SK-N-MC (cell line): Measurements from ENCODE around the gene TLE7.

Source experiments
- DNase-seq: peaks from one replicate; pipeline ENCODE4 v3.0.0-alpha.2; 2011; ENCODE audit warnings: low read depth, low spot score
- H3K27ac ChIP-seq: fragments of 200-600 bp; sonication (generic); 2 replicates; pipeline ENCODE4 v1.5.1; 2016; ENCODE audit warnings: mixed run types
- H3K36me3 ChIP-seq: fragments of 200-600 bp; sonication (generic); 2 replicates; pipeline ENCODE4 v1.6.1; 2017; ENCODE audit warnings: antibody characterized with exemption, low read length, mixed read lengths; ENCODE audit not compliant: insufficient read depth
- H3K4me3 ChIP-seq: fragments of 200-600 bp; sonication (generic); 2 replicates; pipeline ENCODE4 v1.5.1; 2016
- H3K9ac ChIP-seq: fragments of 200-600 bp; sonication (generic); 2 replicates; pipeline ENCODE4 v1.8.0; 2017; ENCODE audit warnings: mixed run types, mixed read lengths; ENCODE audit not compliant: insufficient read length
- H3K9me3 ChIP-seq: fragments of 200-600 bp; sonication (generic); 2 replicates; pipeline ENCODE4 v1.6.1; 2017; ENCODE audit warnings: low read depth, mild to moderate bottlenecking, antibody characterized with exemption, low read length, moderate library complexity, mixed read lengths
- EZH2 ChIP-seq: fragments of 200-600 bp; sonication (generic); IDR thresholded peaks from one replicate; pipeline ENCODE4 v1.6.1; 2017; ENCODE audit warnings: antibody characterized with exemption
- FOXP2 ChIP-seq: optimal IDR thresholded peaks from 2 replicates; pipeline ENCODE3; 2011; ENCODE audit warnings: mild to moderate bottlenecking, moderate library complexity; ENCODE audit not compliant: insufficient read depth; ENCODE audit errors: extremely low read length, control extremely low read depth
- POLR2AphosphoS5 ChIP-seq: IDR thresholded peaks from 2 replicates; pipeline ENCODE4 v1.6.1; 2012; ENCODE audit warnings: mild to moderate bottlenecking, low read depth, low read length, borderline replicate concordance

Gene TLE7

GRCh38 chr16:71407731-71408130, 34.1 kb downstream of the TLE7 start:
- Histone ChIP-seq H3K9me3 (no peaks in the 10 kb centered on the region), H3K27ac (no peak overlapping the region), H3K36me3 (no peaks in the 10 kb centered on the region), H3K4me3 (no peak overlapping the region), H3K9ac (no peak overlapping the region)
- TF ChIP-seq POLR2AphosphoS5 (no peak), FOXP2 (no peak), EZH2 (no peak)
- DNase-seq = no peak

GRCh38 chr16:71406724-71407123, 35.1 kb downstream of the TLE7 start:
- no peak overlapping the region for H3K4me3 ChIP-seq
- no peaks in the 10 kb centered on the region for H3K36me3 ChIP-seq
- no peak for DNase-seq
- no peak for TF ChIP-seq EZH2
- no peaks in the 10 kb centered on the region for H3K9me3 ChIP-seq
- no peak overlapping the region for H3K27ac ChIP-seq
- no peak overlapping the region for H3K9ac ChIP-seq

GRCh38 chr16:71406316-71406715, 35.5 kb downstream of the TLE7 start:
- TF ChIP-seq EZH2 (no peak), POLR2AphosphoS5 (no peak), FOXP2 (no peak)
- no peak overlapping the region for H3K9ac ChIP-seq
- no peak overlapping the region for H3K4me3 ChIP-seq

GRCh38 chr16:71404364-71404763, 37.5 kb downstream of the TLE7 start:
- no peak for DNase-seq
- Histone ChIP-seq H3K4me3 (no peak overlapping the region), H3K27ac (no peak overlapping the region), H3K9me3 (no peaks in the 10 kb centered on the region), H3K9ac (no peak overlapping the region), H3K36me3 (no peaks in the 10 kb centered on the region)
- TF ChIP-seq FOXP2 (no peak), POLR2AphosphoS5 (no peak), EZH2 (no peak)

More at GRCh38 chr16:71406316-71406715, 35.5 kb downstream of the TLE7 start:
- no peaks in the 10 kb centered on the region for H3K9me3 ChIP-seq
- DNase-seq = no peak
- H3K27ac ChIP-seq = no peak overlapping the region
- no peaks in the 10 kb centered on the region for H3K36me3 ChIP-seq

- Histone ChIP-seq H3K9ac (no peak overlapping the region), H3K36me3 (no peaks in the 10 kb centered on the region), H3K27ac (no peak overlapping the region), H3K4me3 (no peak overlapping the region), H3K9me3 (no peaks in the 10 kb centered on the region)
- DNase-seq = no peak
- no peak for TF ChIP-seq FOXP2
- TF ChIP-seq EZH2 = no peak
- no peak for TF ChIP-seq POLR2AphosphoS5
These were observed 39.2 kb downstream of the TLE7 start for GRCh38 chr16:71402674-71403073.

GRCh38 chr16:71402007-71402406, 39.8 kb downstream of the TLE7 start:
- TF ChIP-seq POLR2AphosphoS5 (no peak), EZH2 (no peak), FOXP2 (no peak)
- H3K9me3 ChIP-seq = no peaks in the 10 kb centered on the region
- no peaks in the 10 kb centered on the region for H3K36me3 ChIP-seq
- H3K27ac ChIP-seq = no peak overlapping the region
- no peak overlapping the region for H3K4me3 ChIP-seq
- DNase-seq = no peak
- H3K9ac ChIP-seq = no peak overlapping the region

GRCh38 chr16:71399801-71400563, 41.9 kb downstream of the TLE7 start:
- no peak for DNase-seq
- no peak overlapping the region for H3K9ac ChIP-seq
- no peaks in the 10 kb centered on the region for H3K9me3 ChIP-seq
- H3K27ac ChIP-seq = no peak overlapping the region
- H3K4me3 ChIP-seq = no peak overlapping the region
- TF ChIP-seq EZH2 (no peak), POLR2AphosphoS5 (no peak), FOXP2 (no peak)
- H3K36me3 ChIP-seq = no peaks in the 10 kb centered on the region

GRCh38 chr16:71396594-71396993, 45.3 kb downstream of the TLE7 start:
- TF ChIP-seq POLR2AphosphoS5 = no peak
- no peak for TF ChIP-seq FOXP2
- no peak for TF ChIP-seq EZH2
- Histone ChIP-seq H3K9ac (no peak overlapping the region), H3K4me3 (no peak overlapping the region), H3K27ac (no peak overlapping the region), H3K9me3 (no peaks in the 10 kb centered on the region), H3K36me3 (no peaks in the 10 kb centered on the region)
- DNase-seq = no peak

- Histone ChIP-seq H3K4me3 (no peak overlapping the region), H3K9me3 (no peaks in the 10 kb centered on the region), H3K36me3 (no peaks in the 10 kb centered on the region), H3K9ac (no peak overlapping the region), H3K27ac (no peak overlapping the region)
- DNase-seq = no peak
- TF ChIP-seq FOXP2 = no peak
- TF ChIP-seq EZH2 = no peak
- TF ChIP-seq POLR2AphosphoS5 = no peak
These were observed 52.5 kb downstream of the TLE7 start for GRCh38 chr16:71389330-71389729.
